ENCODE measurements around the gene ABHD13. TPM values are rescaled to one million over a fixed set of nuclear protein-coding genes. Genes with fewer than 3 reads are reported as not detected.
"Not testable (repeated sequence)": the region's sequence is repeated elsewhere in the genome, so short reads cannot be mapped to it uniquely, and the experiment has no call there.

ABHD13 gene
- total RNA-seq, 2 donors from 2014 or later, result 5.9 TPM

DNA sequence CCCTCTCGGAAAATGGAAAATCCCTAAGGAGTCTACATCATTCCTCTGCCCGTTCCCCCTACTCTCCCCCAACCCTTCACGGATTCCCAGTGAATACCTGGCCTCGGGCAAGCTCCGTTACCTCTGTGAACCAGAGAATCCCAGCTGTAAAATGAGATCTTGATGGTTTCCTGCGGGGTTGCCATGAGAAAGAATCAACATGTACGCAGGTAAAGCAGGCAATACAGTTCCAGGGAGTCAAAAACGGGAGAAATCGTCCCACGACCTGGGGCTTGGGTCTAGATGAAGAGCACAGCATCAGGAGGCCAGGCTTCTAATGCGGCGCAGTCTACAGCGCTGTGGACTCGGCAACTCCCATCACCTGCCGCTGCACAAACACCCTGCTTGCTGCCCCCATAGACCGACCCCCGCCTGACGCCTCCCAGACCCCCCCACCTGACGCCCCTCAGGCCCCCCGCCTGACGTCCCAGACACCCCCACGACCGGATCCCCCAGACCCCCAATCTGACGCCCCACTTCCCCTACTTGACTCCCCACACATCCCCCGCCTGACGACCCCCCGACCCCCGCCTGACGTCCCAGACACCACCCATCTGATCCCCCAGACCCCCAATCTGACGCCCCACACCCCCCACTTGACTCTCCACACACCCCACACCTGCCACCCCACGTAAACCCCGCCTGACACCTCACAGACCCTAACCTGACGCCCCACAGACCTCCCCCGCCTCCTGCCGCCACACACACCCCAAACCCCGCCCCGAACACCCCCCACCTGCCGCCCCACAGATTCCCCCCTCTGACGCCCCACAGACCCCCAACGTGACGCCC, 3.5 kb upstream of the ABHD13 start:
- Histone ChIP-seq H3K27me3 (no peaks in the 10 kb centered on the region), H3K9me3 (no peaks in the 10 kb centered on the region), H3K36me3 (peaks cover 13% of the 10 kb centered on the region), H3K4me1 (peaks cover 0 to 39% of the 10 kb centered on the region in 2 donors), H3K4me3 (peak overlapping the region; percentile 47 to 61), H3K27ac (peak overlapping the region; percentile 64 to 69)
- TF ChIP-seq, protein P1, sequence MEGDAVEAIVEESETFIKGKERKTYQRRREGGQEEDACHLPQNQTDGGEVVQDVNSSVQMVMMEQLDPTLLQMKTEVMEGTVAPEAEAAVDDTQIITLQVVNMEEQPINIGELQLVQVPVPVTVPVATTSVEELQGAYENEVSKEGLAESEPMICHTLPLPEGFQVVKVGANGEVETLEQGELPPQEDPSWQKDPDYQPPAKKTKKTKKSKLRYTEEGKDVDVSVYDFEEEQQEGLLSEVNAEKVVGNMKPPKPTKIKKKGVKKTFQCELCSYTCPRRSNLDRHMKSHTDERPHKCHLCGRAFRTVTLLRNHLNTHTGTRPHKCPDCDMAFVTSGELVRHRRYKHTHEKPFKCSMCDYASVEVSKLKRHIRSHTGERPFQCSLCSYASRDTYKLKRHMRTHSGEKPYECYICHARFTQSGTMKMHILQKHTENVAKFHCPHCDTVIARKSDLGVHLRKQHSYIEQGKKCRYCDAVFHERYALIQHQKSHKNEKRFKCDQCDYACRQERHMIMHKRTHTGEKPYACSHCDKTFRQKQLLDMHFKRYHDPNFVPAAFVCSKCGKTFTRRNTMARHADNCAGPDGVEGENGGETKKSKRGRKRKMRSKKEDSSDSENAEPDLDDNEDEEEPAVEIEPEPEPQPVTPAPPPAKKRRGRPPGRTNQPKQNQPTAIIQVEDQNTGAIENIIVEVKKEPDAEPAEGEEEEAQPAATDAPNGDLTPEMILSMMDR (IDR thresholded peaks at IDR 0.05), result no peak
- DNase-seq (ENCODE audit: low spot score), result no peak

DNA sequence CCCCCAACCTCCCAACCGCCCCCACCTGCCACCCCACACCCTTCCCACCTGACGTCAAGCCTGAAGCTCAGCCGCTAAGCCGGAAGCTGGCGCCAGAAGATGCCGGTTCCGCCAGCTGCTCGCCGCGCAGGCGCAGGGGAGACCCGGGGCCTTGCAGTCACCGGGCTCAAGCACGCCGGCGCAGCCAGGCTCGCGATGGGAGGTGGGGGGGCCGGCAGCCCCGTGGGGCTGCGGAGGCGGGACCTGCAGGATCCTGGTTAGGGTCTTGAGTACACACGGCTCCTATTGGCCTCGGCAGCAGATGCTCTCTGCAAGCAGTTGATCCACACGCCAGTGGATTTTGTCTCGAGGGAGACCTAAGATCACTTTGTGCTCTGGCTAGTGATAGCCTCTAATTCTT, 2.8 kb upstream of the ABHD13 start, which contains the start of gene LIG4:
Gene LIG4 (minus strand): TSS at position 101 of the 400 bp plus-strand sequence. CDS start 4,268 bp downstream, outside the sequence.
- peak; percentile 91 for DNase-seq (ENCODE audit: low spot score)
- H3K27me3 ChIP-seq, result no peaks in the 10 kb centered on the region
- H3K36me3 ChIP-seq, result peaks cover 5% of the 10 kb centered on the region
- H3K4me1 ChIP-seq, result peaks cover 0 to 47% of the 10 kb centered on the region in 2 donors
- peak within 1 kb of the TSS; percentile 64 to 69 for H3K27ac ChIP-seq
- TF ChIP-seq, protein P1 (IDR thresholded peaks at IDR 0.05), result no peak
- peak within 1 kb of the TSS; percentile 47 to 61 for H3K4me3 ChIP-seq
- H3K9me3 ChIP-seq, result no peaks in the 10 kb centered on the region

DNA sequence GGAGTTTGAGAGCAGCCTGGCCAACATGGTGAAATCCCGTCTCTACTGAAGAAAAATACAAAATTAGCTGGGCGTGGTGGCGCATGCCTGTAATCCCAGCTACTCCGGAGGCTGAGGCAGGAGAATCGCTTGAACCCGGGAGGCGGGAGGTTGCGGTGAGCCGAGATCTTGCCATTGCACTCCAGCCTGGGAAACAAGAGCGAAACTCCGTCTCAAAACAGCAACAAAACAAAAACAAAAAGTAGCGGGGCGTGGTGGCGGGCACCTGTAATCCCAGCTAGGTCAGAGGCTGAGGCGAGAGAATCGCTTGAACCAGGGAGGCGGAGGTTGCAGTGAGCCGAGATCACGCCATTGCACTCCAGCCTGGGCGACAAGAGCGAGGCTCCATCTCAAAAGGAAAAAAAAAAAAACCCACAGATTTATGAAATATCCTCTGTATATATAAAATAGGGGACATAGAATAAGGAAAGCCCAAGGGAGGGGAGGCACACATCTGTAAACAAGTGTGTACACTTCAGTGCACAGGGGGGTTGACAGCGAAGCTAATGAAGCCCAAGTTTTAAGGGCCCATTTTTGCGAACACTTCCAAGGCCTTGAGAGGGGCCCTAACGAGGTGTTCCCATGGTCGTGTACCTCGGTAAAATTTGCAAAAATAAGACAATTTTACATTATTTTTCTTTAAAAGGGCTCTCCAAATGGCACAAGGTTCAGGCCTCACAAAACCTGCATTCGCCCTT, 717 bp upstream of the ABHD13 start:
- Histone ChIP-seq H3K4me1 (peaks cover 0 to 59% of the 10 kb centered on the region in 2 donors), H3K4me3 (peak overlapping the region; percentile 94 to 100), H3K27ac (peak overlapping the region; percentile 86 to 91)
- DNase-seq (ENCODE audit: low spot score); H3K9me3 ChIP-seq; H3K36me3 ChIP-seq; H3K27me3 ChIP-seq: not testable (repeated sequence)

DNA sequence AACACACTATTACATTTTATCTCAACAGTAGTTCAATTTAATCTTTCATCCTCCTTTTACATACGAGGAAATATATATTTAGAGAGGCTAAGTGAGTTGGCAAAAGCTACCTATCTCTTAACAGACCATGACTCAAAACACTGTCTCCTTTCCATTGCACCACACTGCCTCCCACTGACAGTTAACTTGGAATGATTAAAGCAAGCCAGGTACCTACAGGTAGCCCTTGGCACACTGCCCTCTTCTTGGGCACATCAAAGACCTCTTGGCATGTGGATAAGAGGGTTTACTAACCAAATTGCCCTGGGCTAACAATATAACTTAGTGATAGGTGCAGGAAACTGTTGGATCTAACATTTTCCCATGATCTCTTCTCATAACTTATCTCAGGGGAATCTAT, 1.8 kb downstream of the ABHD13 start:
- Histone ChIP-seq H3K9me3 (no peaks in the 10 kb centered on the region), H3K4me3 (no peak overlapping the region), H3K27ac (no peak overlapping the region), H3K27me3 (no peaks in the 10 kb centered on the region), H3K36me3 (no peaks in the 10 kb centered on the region), H3K4me1 (peaks cover 0 to 63% of the 10 kb centered on the region in 2 donors)
- DNase-seq (ENCODE audit: low spot score), result no peak
- TF ChIP-seq, protein P1 (IDR thresholded peaks at IDR 0.05), result no peak

DNA sequence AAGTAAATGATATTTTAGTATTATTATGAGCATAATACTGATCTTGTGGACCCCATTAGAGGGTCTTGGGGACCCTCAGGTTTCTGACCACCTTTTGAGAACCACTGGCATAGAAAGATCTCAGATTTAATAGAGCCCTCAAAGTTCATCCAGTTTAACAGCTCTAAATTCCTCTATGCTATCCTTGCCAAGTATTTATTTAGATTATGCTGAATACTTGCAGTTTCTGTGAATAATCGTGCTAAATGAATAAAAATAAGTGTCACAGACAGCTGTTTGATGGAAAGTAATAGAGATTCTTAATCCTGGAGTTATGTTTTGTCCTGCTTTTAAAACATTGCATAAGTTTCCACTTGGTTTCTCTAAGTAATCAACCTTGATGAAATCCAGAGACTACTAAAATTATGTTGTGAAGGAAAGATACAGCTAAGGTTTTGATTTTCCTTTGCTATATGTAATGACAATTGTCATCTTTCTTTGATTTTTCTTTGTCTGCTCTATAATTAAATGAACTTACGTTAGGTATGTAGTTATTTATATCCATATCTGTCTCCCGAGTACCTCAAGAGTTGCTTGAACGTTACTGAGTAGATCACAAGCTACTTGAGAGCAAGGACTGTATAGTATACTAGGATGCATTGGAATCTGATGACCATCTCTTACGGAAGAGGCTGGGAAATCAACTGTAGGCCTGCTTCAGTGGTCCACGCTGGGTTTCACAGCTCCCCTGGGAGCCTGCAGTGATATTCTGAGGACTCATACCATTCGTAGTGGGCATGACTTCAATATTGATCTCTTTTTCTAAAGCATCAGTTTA, 5.7 kb downstream of the ABHD13 start:
- Histone ChIP-seq H3K36me3 (no peaks in the 10 kb centered on the region), H3K9me3 (no peaks in the 10 kb centered on the region), H3K4me1 (peaks cover 0 to 49% of the 10 kb centered on the region in 2 donors), H3K4me3 (no peak overlapping the region), H3K27ac (no peak overlapping the region), H3K27me3 (no peaks in the 10 kb centered on the region)
- no peak for DNase-seq (ENCODE audit: low spot score)
- TF ChIP-seq, protein P1 (IDR thresholded peaks at IDR 0.05), result no peak

Measured in right atrium auricular region (tissue), 2 donors.